ENCODE measurements around the gene NOM1.
"Not testable (repeated sequence)": the region's sequence is repeated elsewhere in the genome, so short reads cannot be mapped to it uniquely, and the experiment has no call there.

Gene NOM1

GRCh38 chr7:156936766-156937165 lies 12.7 kb upstream of the NOM1 start:
- not testable (repeated sequence) for H3K36me3 ChIP-seq (ENCODE audit: control insufficient read depth in 5 of 5, insufficient read depth in 5 of 5, low read length in 5 of 5); H3K9ac ChIP-seq (ENCODE audit: low read length in 5 of 5); H3K4me1 ChIP-seq (ENCODE audit: control insufficient read depth in 5 of 5, insufficient read depth in 5 of 5, low read length in 5 of 5); H3K9me3 ChIP-seq (ENCODE audit: control insufficient read depth in 5 of 5, low read length in 5 of 5); H3K4me3 ChIP-seq (ENCODE audit: low read depth in 1 of 5, low read length in 5 of 5); H3K27ac ChIP-seq (ENCODE audit: low read depth, low read length)
- peaks cover 0 to 14% (median 3%) of the 10 kb centered on the region in 5 donors for H3K27me3 ChIP-seq (ENCODE audit: control insufficient read depth in 5 of 5, insufficient read depth in 4 of 5, low read length in 5 of 5)

- Histone ChIP-seq H3K9me3 (ENCODE audit: control insufficient read depth in 5 of 5, low read length in 5 of 5) (no peaks in the 10 kb centered on the region), H3K27me3 (ENCODE audit: control insufficient read depth in 5 of 5, insufficient read depth in 4 of 5, low read length in 5 of 5) (peaks cover 14 to 32% (median 23%) of the 10 kb centered on the region in 5 donors), H3K4me1 (ENCODE audit: control insufficient read depth in 5 of 5, insufficient read depth in 5 of 5, low read length in 5 of 5) (no peaks in the 10 kb centered on the region), H3K36me3 (ENCODE audit: control insufficient read depth in 5 of 5, insufficient read depth in 5 of 5, low read length in 5 of 5) (no peaks in the 10 kb centered on the region), H3K4me3 (ENCODE audit: low read depth in 1 of 5, low read length in 5 of 5) (no peak overlapping the region), H3K27ac (ENCODE audit: low read depth, low read length) (no peak overlapping the region), H3K9ac (ENCODE audit: low read length in 5 of 5) (no peak overlapping the region)
Measured at GRCh38 chr7:156940421-156941122, 8.9 kb upstream of the NOM1 start.

GRCh38 chr7:156941393-156942182 lies 7.9 kb upstream of the NOM1 start:
- Histone ChIP-seq H3K9ac (ENCODE audit: low read length in 5 of 5) (no peak overlapping the region), H3K36me3 (ENCODE audit: control insufficient read depth in 5 of 5, insufficient read depth in 5 of 5, low read length in 5 of 5) (no peaks in the 10 kb centered on the region), H3K27ac (ENCODE audit: low read depth, low read length) (no peak overlapping the region), H3K4me3 (ENCODE audit: low read depth in 1 of 5, low read length in 5 of 5) (no peak overlapping the region), H3K27me3 (ENCODE audit: control insufficient read depth in 5 of 5, insufficient read depth in 4 of 5, low read length in 5 of 5) (peaks cover 14 to 32% (median 23%) of the 10 kb centered on the region in 5 donors), H3K9me3 (ENCODE audit: control insufficient read depth in 5 of 5, low read length in 5 of 5) (no peaks in the 10 kb centered on the region), H3K4me1 (ENCODE audit: control insufficient read depth in 5 of 5, insufficient read depth in 5 of 5, low read length in 5 of 5) (no peaks in the 10 kb centered on the region)

GRCh38 chr7:156942708-156943090 lies 6.8 kb upstream of the NOM1 start:
- Histone ChIP-seq H3K27me3 (ENCODE audit: control insufficient read depth in 5 of 5, insufficient read depth in 4 of 5, low read length in 5 of 5) (peaks cover 14 to 32% (median 23%) of the 10 kb centered on the region in 5 donors), H3K4me3 (ENCODE audit: low read depth in 1 of 5, low read length in 5 of 5) (no peak overlapping the region)

GRCh38 chr7:156943091-156944041 lies 6.1 kb upstream of the NOM1 start:
- Histone ChIP-seq H3K9me3 (ENCODE audit: control insufficient read depth in 5 of 5, low read length in 5 of 5) (no peaks in the 10 kb centered on the region), H3K4me3 (ENCODE audit: low read depth in 1 of 5, low read length in 5 of 5) (no peak overlapping the region), H3K36me3 (ENCODE audit: control insufficient read depth in 5 of 5, insufficient read depth in 5 of 5, low read length in 5 of 5) (no peaks in the 10 kb centered on the region), H3K27ac (ENCODE audit: low read depth, low read length) (no peak overlapping the region), H3K4me1 (ENCODE audit: control insufficient read depth in 5 of 5, insufficient read depth in 5 of 5, low read length in 5 of 5) (peaks cover 0 to 2% (median 0%) of the 10 kb centered on the region in 5 donors), H3K27me3 (ENCODE audit: control insufficient read depth in 5 of 5, insufficient read depth in 4 of 5, low read length in 5 of 5) (peaks cover 14 to 29% (median 23%) of the 10 kb centered on the region in 5 donors), H3K9ac (ENCODE audit: low read length in 5 of 5) (no peak overlapping the region)

More at GRCh38 chr7:156942708-156943090, 6.8 kb upstream of the NOM1 start:
- Histone ChIP-seq H3K36me3 (ENCODE audit: control insufficient read depth in 5 of 5, insufficient read depth in 5 of 5, low read length in 5 of 5) (no peaks in the 10 kb centered on the region), H3K27ac (ENCODE audit: low read depth, low read length) (no peak overlapping the region), H3K4me1 (ENCODE audit: control insufficient read depth in 5 of 5, insufficient read depth in 5 of 5, low read length in 5 of 5) (no peaks in the 10 kb centered on the region), H3K9me3 (ENCODE audit: control insufficient read depth in 5 of 5, low read length in 5 of 5) (no peaks in the 10 kb centered on the region), H3K9ac (ENCODE audit: low read length in 5 of 5) (no peak overlapping the region)

- no peak overlapping the region for H3K9ac ChIP-seq (ENCODE audit: low read length in 5 of 5)
- no peak overlapping the region for H3K27ac ChIP-seq (ENCODE audit: low read depth, low read length)
- H3K27me3 ChIP-seq (ENCODE audit: control insufficient read depth in 5 of 5, insufficient read depth in 4 of 5, low read length in 5 of 5), result peaks cover 14 to 29% (median 23%) of the 10 kb centered on the region in 5 donors
Measured at GRCh38 chr7:156944876-156945275, 4.6 kb upstream of the NOM1 start.

GRCh38 chr7:156947120-156947843 lies 2.2 kb upstream of the NOM1 start:
- peaks cover 14 to 22% (median 19%) of the 10 kb centered on the region in 5 donors for H3K27me3 ChIP-seq (ENCODE audit: control insufficient read depth in 5 of 5, insufficient read depth in 4 of 5, low read length in 5 of 5)
- no peaks in the 10 kb centered on the region for H3K9me3 ChIP-seq (ENCODE audit: control insufficient read depth in 5 of 5, low read length in 5 of 5)
- H3K4me3 ChIP-seq (ENCODE audit: low read depth in 1 of 5, low read length in 5 of 5), result no peak overlapping the region
- no peak overlapping the region for H3K9ac ChIP-seq (ENCODE audit: low read length in 5 of 5)
- no peak overlapping the region for H3K27ac ChIP-seq (ENCODE audit: low read depth, low read length)
- peaks cover 3 to 34% (median 33%) of the 10 kb centered on the region in 5 donors for H3K4me1 ChIP-seq (ENCODE audit: control insufficient read depth in 5 of 5, insufficient read depth in 5 of 5, low read length in 5 of 5)
- peaks cover 0 to 3% (median 2%) of the 10 kb centered on the region in 5 donors for H3K36me3 ChIP-seq (ENCODE audit: control insufficient read depth in 5 of 5, insufficient read depth in 5 of 5, low read length in 5 of 5)

More at GRCh38 chr7:156944876-156945275, 4.6 kb upstream of the NOM1 start:
- H3K4me1 ChIP-seq (ENCODE audit: control insufficient read depth in 5 of 5, insufficient read depth in 5 of 5, low read length in 5 of 5), result peaks cover 0 to 10% (median 9%) of the 10 kb centered on the region in 5 donors
- H3K4me3 ChIP-seq (ENCODE audit: low read depth in 1 of 5, low read length in 5 of 5), result no peak overlapping the region
- H3K36me3 ChIP-seq (ENCODE audit: control insufficient read depth in 5 of 5, insufficient read depth in 5 of 5, low read length in 5 of 5), result no peaks in the 10 kb centered on the region
- no peaks in the 10 kb centered on the region for H3K9me3 ChIP-seq (ENCODE audit: control insufficient read depth in 5 of 5, low read length in 5 of 5)

GRCh38 chr7:156948361-156948760 lies 1.2 kb upstream of the NOM1 start:
- Histone ChIP-seq H3K9ac (ENCODE audit: low read length in 5 of 5) (peak overlapping the region in 2 of 5 donors; percentile 42 to 78), H3K27ac (ENCODE audit: low read depth, low read length) (no peak overlapping the region), H3K27me3 (ENCODE audit: control insufficient read depth in 5 of 5, insufficient read depth in 4 of 5, low read length in 5 of 5) (peaks cover 11 to 15% (median 14%) of the 10 kb centered on the region in 5 donors), H3K9me3 (ENCODE audit: control insufficient read depth in 5 of 5, low read length in 5 of 5) (no peaks in the 10 kb centered on the region), H3K36me3 (ENCODE audit: control insufficient read depth in 5 of 5, insufficient read depth in 5 of 5, low read length in 5 of 5) (peaks cover 8 to 14% (median 10%) of the 10 kb centered on the region in 5 donors), H3K4me1 (ENCODE audit: control insufficient read depth in 5 of 5, insufficient read depth in 5 of 5, low read length in 5 of 5) (peaks cover 3 to 34% (median 33%) of the 10 kb centered on the region in 5 donors), H3K4me3 (ENCODE audit: low read depth in 1 of 5, low read length in 5 of 5) (peak overlapping the region in 4 of 5 donors; percentile 90 to 95 (median 92))

- peak overlapping the region; percentile 46 for H3K27ac ChIP-seq (ENCODE audit: low read depth, low read length)
- peak overlapping the region; percentile 90 to 95 (median 93) for H3K4me3 ChIP-seq (ENCODE audit: low read depth in 1 of 5, low read length in 5 of 5)
- H3K4me1 ChIP-seq (ENCODE audit: control insufficient read depth in 5 of 5, insufficient read depth in 5 of 5, low read length in 5 of 5), result peaks cover 3 to 34% (median 33%) of the 10 kb centered on the region in 5 donors
- H3K9me3 ChIP-seq (ENCODE audit: control insufficient read depth in 5 of 5, low read length in 5 of 5), result no peaks in the 10 kb centered on the region
- H3K9ac ChIP-seq (ENCODE audit: low read length in 5 of 5), result peak overlapping the region; percentile 81 to 94 (median 90)
- no peaks in the 10 kb centered on the region for H3K27me3 ChIP-seq (ENCODE audit: control insufficient read depth in 5 of 5, insufficient read depth in 4 of 5, low read length in 5 of 5)
- peaks cover 19 to 35% (median 30%) of the 10 kb centered on the region in 5 donors for H3K36me3 ChIP-seq (ENCODE audit: control insufficient read depth in 5 of 5, insufficient read depth in 5 of 5, low read length in 5 of 5)
Measured at GRCh38 chr7:156950381-156950858, 908 bp downstream of the NOM1 start.

Data from subcutaneous abdominal adipose tissue (tissue), 5 donors.